IPS-20b (cell line): Measurements from ENCODE around the gene MADD.
"Not testable (repeated sequence)": the region's sequence is repeated elsewhere in the genome, so short reads cannot be mapped to it uniquely, and the experiment has no call there.

Experiments used
- H3K27ac ChIP-seq: one replicate; pipeline ENCODE4 v1.5.1; 2013; ENCODE audit warnings: low read length
- H3K27me3 ChIP-seq: 2 replicates; pipeline ENCODE4 v1.6.1; 2013; ENCODE audit warnings: mild to moderate bottlenecking, low read length, inconsistent platforms; ENCODE audit not compliant: insufficient read depth
- H3K36me3 ChIP-seq: 2 replicates; pipeline ENCODE4 v1.6.1; 2013; ENCODE audit warnings: low read depth, mild to moderate bottlenecking, inconsistent platforms, low read length, moderate library complexity; ENCODE audit not compliant: insufficient read depth
- H3K4me1 ChIP-seq: 2 replicates; pipeline ENCODE4 v1.6.1; 2013; ENCODE audit warnings: mild to moderate bottlenecking, control low read depth, inconsistent platforms, low read length, moderate library complexity; ENCODE audit not compliant: insufficient read depth
- H3K4me3 ChIP-seq: 2 replicates; pipeline ENCODE4 v1.5.1; 2013; ENCODE audit warnings: mild to moderate bottlenecking, low read length, inconsistent platforms
- H3K9ac ChIP-seq: 2 replicates; pipeline ENCODE4 v1.6.1; 2013; ENCODE audit warnings: low read depth, mild to moderate bottlenecking, inconsistent platforms, low read length, moderate library complexity
- H3K9me3 ChIP-seq: 2 replicates; pipeline ENCODE4 v1.6.1; 2013; ENCODE audit warnings: mild to moderate bottlenecking, low read depth, low read length, inconsistent platforms; ENCODE audit not compliant: insufficient read depth

MADD gene

GRCh38 chr11:47308050-47308823 lies 38.3 kb downstream of the MADD start:
- Histone ChIP-seq H3K9me3 (no peaks in the 10 kb centered on the region), H3K27me3 (no peaks in the 10 kb centered on the region), H3K36me3 (peaks cover 84% of the 10 kb centered on the region), H3K4me1 (no peaks in the 10 kb centered on the region), H3K27ac (no peak overlapping the region), H3K4me3 (no peak overlapping the region), H3K9ac (no peak overlapping the region)

- H3K36me3 ChIP-seq: peaks cover 61% of the 10 kb centered on the region
- no peaks in the 10 kb centered on the region for H3K27me3 ChIP-seq
- no peak overlapping the region for H3K27ac ChIP-seq
- H3K9me3 ChIP-seq: no peaks in the 10 kb centered on the region
- no peak overlapping the region for H3K4me3 ChIP-seq
- no peaks in the 10 kb centered on the region for H3K4me1 ChIP-seq
- H3K9ac ChIP-seq: no peak overlapping the region
Measured at GRCh38 chr11:47314992-47315391, 45.1 kb downstream of the MADD start.

- H3K9ac ChIP-seq, H3K4me1 ChIP-seq, H3K27me3 ChIP-seq, H3K4me3 ChIP-seq, H3K27ac ChIP-seq, H3K9me3 ChIP-seq: not testable (repeated sequence)
- peaks cover 54% of the 10 kb centered on the region for H3K36me3 ChIP-seq
Measured at GRCh38 chr11:47316501-47316900, 46.6 kb downstream of the MADD start.

- H3K36me3 ChIP-seq: peaks cover 52% of the 10 kb centered on the region
- H3K27ac ChIP-seq: no peak overlapping the region
Measured at GRCh38 chr11:47317064-47317828, 47.3 kb downstream of the MADD start.

GRCh38 chr11:47318166-47318565 lies 48.2 kb downstream of the MADD start:
- Histone ChIP-seq H3K9ac (no peak overlapping the region), H3K27ac (no peak overlapping the region), H3K4me3 (no peak overlapping the region), H3K36me3 (peaks cover 44% of the 10 kb centered on the region), H3K9me3 (no peaks in the 10 kb centered on the region), H3K4me1 (no peaks in the 10 kb centered on the region), H3K27me3 (no peaks in the 10 kb centered on the region)

More at GRCh38 chr11:47317064-47317828, 47.3 kb downstream of the MADD start:
- Histone ChIP-seq H3K4me1 (no peaks in the 10 kb centered on the region), H3K9me3 (no peaks in the 10 kb centered on the region), H3K9ac (no peak overlapping the region), H3K4me3 (no peak overlapping the region), H3K27me3 (no peaks in the 10 kb centered on the region)

GRCh38 chr11:47324520-47324919 lies 54.6 kb downstream of the MADD start:
- Histone ChIP-seq H3K27me3 (no peaks in the 10 kb centered on the region), H3K27ac (no peak overlapping the region), H3K9ac (no peak overlapping the region), H3K9me3 (no peaks in the 10 kb centered on the region), H3K4me3 (no peak overlapping the region), H3K4me1 (no peaks in the 10 kb centered on the region), H3K36me3 (peaks cover 43% of the 10 kb centered on the region)

GRCh38 chr11:47325271-47326041 lies 55.5 kb downstream of the MADD start:
- Histone ChIP-seq H3K27ac (no peak overlapping the region), H3K4me3 (no peak overlapping the region), H3K36me3 (peaks cover 47% of the 10 kb centered on the region), H3K4me1 (no peaks in the 10 kb centered on the region), H3K9ac (no peak overlapping the region), H3K9me3 (no peaks in the 10 kb centered on the region), H3K27me3 (no peaks in the 10 kb centered on the region)

- H3K36me3 ChIP-seq: peaks cover 44% of the 10 kb centered on the region
- H3K27ac ChIP-seq: no peak overlapping the region
- no peaks in the 10 kb centered on the region for H3K27me3 ChIP-seq
- no peaks in the 10 kb centered on the region for H3K9me3 ChIP-seq
- H3K9ac ChIP-seq: no peak overlapping the region
- H3K4me3 ChIP-seq: no peak overlapping the region
- H3K4me1 ChIP-seq: no peaks in the 10 kb centered on the region
Measured at GRCh38 chr11:47326198-47326597, 56.3 kb downstream of the MADD start.

- Histone ChIP-seq H3K36me3 (peaks cover 37% of the 10 kb centered on the region), H3K27ac (no peak overlapping the region), H3K9ac (no peak overlapping the region)
Measured at GRCh38 chr11:47327025-47327424, 57.1 kb downstream of the MADD start.

GRCh38 chr11:47327949-47328348 lies 58.0 kb downstream of the MADD start:
- H3K36me3 ChIP-seq: peaks cover 36% of the 10 kb centered on the region
- no peaks in the 10 kb centered on the region for H3K9me3 ChIP-seq
- no peak overlapping the region for H3K9ac ChIP-seq
- H3K4me1 ChIP-seq: no peaks in the 10 kb centered on the region
- no peak overlapping the region for H3K27ac ChIP-seq
- no peak overlapping the region for H3K4me3 ChIP-seq
- no peaks in the 10 kb centered on the region for H3K27me3 ChIP-seq

More at GRCh38 chr11:47327025-47327424, 57.1 kb downstream of the MADD start:
- Histone ChIP-seq H3K9me3 (no peaks in the 10 kb centered on the region), H3K4me1 (no peaks in the 10 kb centered on the region), H3K4me3 (no peak overlapping the region), H3K27me3 (no peaks in the 10 kb centered on the region)

GRCh38 chr11:47328449-47329390 lies 58.8 kb downstream of the MADD start:
- no peaks in the 10 kb centered on the region for H3K27me3 ChIP-seq

More at GRCh38 chr11:47328449-47329390, 58.8 kb downstream of the MADD start:
- Histone ChIP-seq H3K27ac (no peak overlapping the region), H3K4me1 (no peaks in the 10 kb centered on the region), H3K36me3 (peaks cover 36% of the 10 kb centered on the region), H3K9me3 (no peaks in the 10 kb centered on the region), H3K4me3 (no peak overlapping the region), H3K9ac (no peak overlapping the region)
